Left ventricle myocardium inferior (tissue), 1 donor: ENCODE measurements around the gene ADAMTSL3. TPM values are rescaled to one million over a fixed set of nuclear protein-coding genes. Genes with fewer than 3 reads are reported as not detected.

ENCODE experiments used
- DNase-seq: peaks from one replicate; pipeline ENCODE4 v3.0.0-alpha.2; 2020
- H3K27ac ChIP-seq: fragments of 200-600 bp; replicated peaks from 2 replicates; pipeline ENCODE4 v1.8.0; 2021
- H3K27me3 ChIP-seq: fragments of 200-600 bp; 2 replicates; pipeline ENCODE4 v1.8.0; 2021; ENCODE audit warnings: low read depth
- H3K36me3 ChIP-seq: fragments of 200-600 bp; 2 replicates; pipeline ENCODE4 v1.8.0; 2021
- H3K4me1 ChIP-seq: fragments of 200-600 bp; 2 replicates; pipeline ENCODE4 v1.8.0; 2021
- H3K4me3 ChIP-seq: fragments of 200-600 bp; 2 replicates; pipeline ENCODE4 v1.8.0; 2021; ENCODE audit warnings: mild to moderate bottlenecking, moderate library complexity
- H3K9me3 ChIP-seq: fragments of 200-600 bp; replicated peaks from 2 replicates; pipeline ENCODE4 v1.8.0; 2021
- intact Hi-C: fragments of 100-400 bp; cut with micrococcal nuclease; formaldehyde crosslinking; loops from one replicate; pipeline ENCODE4 v1.11.0; 2022
- total RNA-seq: library from RNA; stranded (reverse); fragmentation: NEBNext Ultra II Directional; extraction: Animal tissue kit (Norgen Biotek cat#: 25700); gene quantifications from one replicate; pipeline ENCODE4 v1.2.1, GENCODE V29; 2021
- TF ChIP-seq, protein P1 (sequence below): fragments of 200-600 bp; IDR thresholded peaks from 2 replicates; pipeline ENCODE4 v1.8.0; 2021; ENCODE audit warnings: antibody characterized with exemption, mild to moderate bottlenecking, borderline replicate concordance
- donor health status: DM: no; HTN: yes; CAD: no; lungs with severe emphysema.

Gene ADAMTSL3
- total RNA-seq, 1 donor from 2014 or later = 11.9 TPM

DNA sequence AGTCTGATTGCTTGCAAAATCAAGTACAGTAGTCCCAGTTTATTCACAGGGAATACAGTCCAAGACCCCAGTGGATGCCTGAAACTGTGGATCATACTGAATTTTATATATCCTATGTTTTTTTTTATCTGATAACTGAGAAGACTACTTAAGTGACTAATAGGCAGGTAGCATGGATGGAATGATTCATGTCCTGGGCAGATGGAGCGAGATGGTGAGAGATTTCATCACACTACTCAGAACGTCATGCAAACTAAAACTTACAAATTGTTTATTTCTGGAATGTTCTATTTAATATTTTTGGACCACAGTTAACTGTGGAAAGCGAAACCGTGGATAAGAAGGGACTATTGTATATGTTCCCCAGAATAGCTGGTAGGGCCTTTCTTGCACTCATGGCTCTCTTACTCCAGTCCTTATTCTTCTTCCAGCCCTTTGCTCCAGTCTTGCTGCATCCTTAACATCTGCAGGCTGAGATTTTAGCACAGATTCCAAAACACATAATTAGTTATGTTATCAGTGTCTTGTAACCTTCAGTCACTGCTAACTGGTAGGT, 290.0 kb downstream of the ADAMTSL3 start:
- H3K4me3 ChIP-seq = no peak overlapping the region
- intact Hi-C loops = no loop called here
- H3K27me3 ChIP-seq = no peaks in the 10 kb centered on the region
- no peak overlapping the region for H3K27ac ChIP-seq
- peaks cover under 1% of the 10 kb centered on the region for H3K9me3 ChIP-seq
- no peak for DNase-seq
- peaks cover 37% of the 10 kb centered on the region for H3K36me3 ChIP-seq
- TF ChIP-seq, protein P1, sequence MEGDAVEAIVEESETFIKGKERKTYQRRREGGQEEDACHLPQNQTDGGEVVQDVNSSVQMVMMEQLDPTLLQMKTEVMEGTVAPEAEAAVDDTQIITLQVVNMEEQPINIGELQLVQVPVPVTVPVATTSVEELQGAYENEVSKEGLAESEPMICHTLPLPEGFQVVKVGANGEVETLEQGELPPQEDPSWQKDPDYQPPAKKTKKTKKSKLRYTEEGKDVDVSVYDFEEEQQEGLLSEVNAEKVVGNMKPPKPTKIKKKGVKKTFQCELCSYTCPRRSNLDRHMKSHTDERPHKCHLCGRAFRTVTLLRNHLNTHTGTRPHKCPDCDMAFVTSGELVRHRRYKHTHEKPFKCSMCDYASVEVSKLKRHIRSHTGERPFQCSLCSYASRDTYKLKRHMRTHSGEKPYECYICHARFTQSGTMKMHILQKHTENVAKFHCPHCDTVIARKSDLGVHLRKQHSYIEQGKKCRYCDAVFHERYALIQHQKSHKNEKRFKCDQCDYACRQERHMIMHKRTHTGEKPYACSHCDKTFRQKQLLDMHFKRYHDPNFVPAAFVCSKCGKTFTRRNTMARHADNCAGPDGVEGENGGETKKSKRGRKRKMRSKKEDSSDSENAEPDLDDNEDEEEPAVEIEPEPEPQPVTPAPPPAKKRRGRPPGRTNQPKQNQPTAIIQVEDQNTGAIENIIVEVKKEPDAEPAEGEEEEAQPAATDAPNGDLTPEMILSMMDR = no peak
- H3K4me1 ChIP-seq = no peaks in the 10 kb centered on the region

DNA sequence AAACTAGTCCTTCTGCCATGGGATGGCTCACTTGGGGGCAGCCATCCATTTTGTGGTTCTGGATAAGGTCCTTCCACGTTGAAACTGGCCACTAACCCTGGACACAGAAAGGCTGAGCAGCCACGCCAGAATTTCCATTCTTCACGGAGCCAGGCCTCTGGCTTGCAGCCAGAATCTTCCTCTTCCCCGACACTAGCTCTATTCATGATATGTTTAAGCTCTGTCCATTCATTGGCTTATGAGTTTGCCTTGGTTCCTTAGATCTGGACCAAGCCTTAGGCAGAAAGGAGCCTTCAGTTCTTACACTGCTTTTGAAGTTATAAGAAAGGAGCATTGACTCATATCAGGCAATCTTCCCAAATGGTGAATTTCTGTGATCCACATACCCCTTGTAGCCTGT, 293.2 kb downstream of the ADAMTSL3 start:
- no peak for DNase-seq
- TF ChIP-seq, protein P1 = no peak
- Histone ChIP-seq H3K4me1 (no peaks in the 10 kb centered on the region), H3K9me3 (peaks cover 11% of the 10 kb centered on the region), H3K4me3 (no peak overlapping the region), H3K36me3 (peaks cover 45% of the 10 kb centered on the region), H3K27me3 (no peaks in the 10 kb centered on the region), H3K27ac (no peak overlapping the region)
- intact Hi-C loops = no loop called here

DNA sequence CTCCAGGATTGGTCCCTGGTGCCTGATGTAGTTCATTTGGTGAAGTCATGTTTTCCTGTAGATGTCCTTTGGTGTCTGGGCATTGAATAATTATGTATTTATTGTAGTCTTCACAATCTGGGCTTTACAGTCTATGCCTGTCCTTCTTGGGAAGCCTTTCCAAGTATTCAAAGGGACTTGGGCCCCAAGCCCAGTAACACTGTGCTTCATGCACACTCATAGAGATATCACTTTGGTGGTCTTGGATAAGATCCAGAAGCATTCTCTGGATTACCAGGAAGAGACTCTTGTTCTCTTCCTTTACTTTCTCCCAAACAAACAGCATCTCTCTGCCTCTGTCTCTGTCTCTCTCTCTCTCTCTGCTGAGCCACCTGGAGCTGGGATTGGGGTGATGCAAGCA, 300.6 kb downstream of the ADAMTSL3 start:
- intact Hi-C loops = no loop called here
- DNase-seq = no peak
- peaks cover 44% of the 10 kb centered on the region for H3K36me3 ChIP-seq
- no peaks in the 10 kb centered on the region for H3K4me1 ChIP-seq
- no peaks in the 10 kb centered on the region for H3K27me3 ChIP-seq
- H3K27ac ChIP-seq = no peak overlapping the region
- no peak overlapping the region for H3K4me3 ChIP-seq
- H3K9me3 ChIP-seq = peaks cover 9% of the 10 kb centered on the region
- TF ChIP-seq, protein P1 = no peak

DNA sequence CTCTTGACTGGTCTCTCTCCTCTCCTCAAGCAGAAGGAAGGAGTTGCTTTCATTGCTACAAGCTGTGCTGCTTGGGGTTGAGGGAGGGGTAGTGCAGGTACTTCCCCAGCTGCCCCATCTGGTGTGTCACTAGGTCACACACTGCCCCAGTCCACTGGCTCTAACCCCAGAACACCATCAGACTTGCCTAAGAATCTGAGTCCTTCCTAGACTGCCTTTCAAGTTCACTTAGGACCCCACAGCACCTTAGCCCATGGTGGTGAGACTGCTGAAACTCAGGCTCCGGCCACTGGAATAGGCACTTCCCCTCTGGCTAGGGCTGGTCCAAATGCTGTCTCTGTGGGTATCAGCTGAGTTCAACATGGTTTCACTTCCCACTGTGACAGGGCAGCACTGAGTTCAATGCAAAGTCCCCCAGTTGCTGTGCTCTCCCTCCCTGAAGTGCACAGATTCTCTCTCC, 301.9 kb downstream of the ADAMTSL3 start:
- Histone ChIP-seq H3K4me1 (no peaks in the 10 kb centered on the region), H3K36me3 (peaks cover 42% of the 10 kb centered on the region), H3K9me3 (peaks cover 6% of the 10 kb centered on the region), H3K27ac (no peak overlapping the region), H3K27me3 (no peaks in the 10 kb centered on the region), H3K4me3 (no peak overlapping the region)
- intact Hi-C loops = no loop called here
- TF ChIP-seq, protein P1 = no peak
- no peak for DNase-seq

DNA sequence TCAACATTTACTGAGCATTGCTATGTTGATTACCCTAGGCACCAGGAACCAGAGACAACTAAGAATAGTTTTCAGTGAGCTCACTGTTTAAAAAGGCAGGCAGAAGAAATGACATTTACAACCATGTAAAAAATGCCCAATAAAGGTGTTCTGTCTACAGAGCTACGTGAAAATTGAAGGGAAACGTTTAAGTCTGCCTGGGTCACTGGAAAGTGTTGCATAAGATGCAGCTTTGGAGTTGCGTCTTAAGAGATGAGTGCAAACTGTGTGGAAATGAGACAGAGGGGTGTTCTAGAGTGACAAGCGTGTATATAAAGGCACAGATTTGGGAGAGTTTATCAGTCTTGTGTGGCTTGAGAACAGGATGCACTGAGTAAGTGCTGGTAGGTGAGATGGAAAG, 303.0 kb downstream of the ADAMTSL3 start:
- no peak overlapping the region for H3K27ac ChIP-seq
- DNase-seq = no peak
- H3K9me3 ChIP-seq = peaks cover 4% of the 10 kb centered on the region
- H3K36me3 ChIP-seq = peaks cover 46% of the 10 kb centered on the region
- no peaks in the 10 kb centered on the region for H3K27me3 ChIP-seq
- no peak overlapping the region for H3K4me3 ChIP-seq
- no peaks in the 10 kb centered on the region for H3K4me1 ChIP-seq
- TF ChIP-seq, protein P1 = no peak
- intact Hi-C loops = no loop called here
